ENCODE results near the gene COL10A1. TPM values are rescaled to one million over a fixed set of nuclear protein-coding genes. Genes with fewer than 3 reads are reported as not detected.
A peak's percentile ranks its signal among the peaks of the same experiment; 100 is the strongest.

COL10A1 gene
- total RNA-seq, 2 donors from 2014 or later: not detected

- no peak overlapping the region for H3K4me3 Mint-ChIP-seq
- no peaks in the 10 kb centered on the region for H3K27me3 Mint-ChIP-seq (ENCODE audit: insufficient read depth)
Observed at GRCh38 chr6:116136373-116136772, 10.4 kb upstream of the COL10A1 start.

DNA sequence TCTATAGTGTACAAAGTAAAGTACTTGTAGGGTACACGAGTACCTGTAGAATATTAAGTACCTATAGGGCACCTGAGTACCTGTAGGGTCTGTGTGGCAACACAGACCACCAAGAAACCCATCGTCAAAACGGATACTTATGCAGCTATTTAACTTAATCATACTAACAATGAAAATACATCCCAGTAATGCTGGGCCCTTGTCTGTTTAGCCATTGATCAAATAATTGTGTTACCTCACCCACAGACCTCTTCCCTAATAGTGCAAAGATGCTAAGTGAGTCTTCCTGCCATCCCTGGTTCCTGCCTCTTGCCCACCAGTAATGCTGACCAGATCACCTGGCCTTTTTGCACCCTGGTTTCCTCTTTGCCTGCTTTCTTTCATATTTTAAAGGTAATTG lies 7.5 kb upstream of the COL10A1 start:
- Mint-ChIP-seq H3K9me3 (no peaks in the 10 kb centered on the region), H3K4me1 (peaks cover 15% of the 10 kb centered on the region), H3K27me3 (ENCODE audit: insufficient read depth) (no peaks in the 10 kb centered on the region), H3K36me3 (ENCODE audit: low read depth) (peaks cover 32% of the 10 kb centered on the region), H3K4me3 (no peak overlapping the region), H3K27ac (no peak overlapping the region)
- no peak overlapping the region for H3K9ac ChIP-seq (ENCODE audit: extremely low read depth, low read length, poor library complexity, severe bottlenecking)
- H3K36me3 ChIP-seq (ENCODE audit: control insufficient read depth, insufficient read depth, low read length): peaks cover 47% of the 10 kb centered on the region
- WGBS, 2 experiments (ENCODE audit: insufficient coverage in 1 of 2, insufficient read length in 1 of 2): 63 to 84% methylated on average over 2 to 3 of the region's 3 CpGs
- no peaks in the 10 kb centered on the region for H3K9me3 ChIP-seq (ENCODE audit: control insufficient read depth, low read length)
- TF ChIP-seq CTCF (conservative IDR thresholded peaks at IDR 0.05): no peak
- no peak overlapping the region for H3K27ac ChIP-seq (ENCODE audit: low read depth, low read length)
- no peak overlapping the region for H3K4me3 ChIP-seq (ENCODE audit: low read length)
- H3K27me3 ChIP-seq (ENCODE audit: control insufficient read depth, insufficient read depth, low read length, poor library complexity, severe bottlenecking): no peaks in the 10 kb centered on the region
- DNase-seq: no peak
- H3K4me1 ChIP-seq (ENCODE audit: control insufficient read depth, insufficient read depth, low read length): no peaks in the 10 kb centered on the region

More at GRCh38 chr6:116136373-116136772, 10.4 kb upstream of the COL10A1 start:
- Histone ChIP-seq H3K9ac (ENCODE audit: extremely low read depth, low read length, poor library complexity, severe bottlenecking) (no peak overlapping the region), H3K9me3 (ENCODE audit: control insufficient read depth, low read length) (no peaks in the 10 kb centered on the region), H3K4me1 (ENCODE audit: control insufficient read depth, insufficient read depth, low read length) (peaks cover 1% of the 10 kb centered on the region), H3K36me3 (ENCODE audit: control insufficient read depth, insufficient read depth, low read length) (peaks cover 47% of the 10 kb centered on the region), H3K4me3 (ENCODE audit: low read length) (no peak overlapping the region), H3K27me3 (ENCODE audit: control insufficient read depth, insufficient read depth, low read length, poor library complexity, severe bottlenecking) (no peaks in the 10 kb centered on the region), H3K27ac (ENCODE audit: low read depth, low read length) (no peak overlapping the region)
- peak overlapping the region; percentile 78 for H3K27ac Mint-ChIP-seq
- H3K36me3 Mint-ChIP-seq (ENCODE audit: low read depth): peaks cover 26% of the 10 kb centered on the region
- peaks cover 21% of the 10 kb centered on the region for H3K4me1 Mint-ChIP-seq
- no peak for DNase-seq
- TF ChIP-seq CTCF (conservative IDR thresholded peaks at IDR 0.05): no peak
- no CpG with 5 or more reads among the region's 1 CpG for WGBS, 2 experiments (ENCODE audit: insufficient coverage in 1 of 2, insufficient read length in 1 of 2)
- no peaks in the 10 kb centered on the region for H3K9me3 Mint-ChIP-seq

DNA sequence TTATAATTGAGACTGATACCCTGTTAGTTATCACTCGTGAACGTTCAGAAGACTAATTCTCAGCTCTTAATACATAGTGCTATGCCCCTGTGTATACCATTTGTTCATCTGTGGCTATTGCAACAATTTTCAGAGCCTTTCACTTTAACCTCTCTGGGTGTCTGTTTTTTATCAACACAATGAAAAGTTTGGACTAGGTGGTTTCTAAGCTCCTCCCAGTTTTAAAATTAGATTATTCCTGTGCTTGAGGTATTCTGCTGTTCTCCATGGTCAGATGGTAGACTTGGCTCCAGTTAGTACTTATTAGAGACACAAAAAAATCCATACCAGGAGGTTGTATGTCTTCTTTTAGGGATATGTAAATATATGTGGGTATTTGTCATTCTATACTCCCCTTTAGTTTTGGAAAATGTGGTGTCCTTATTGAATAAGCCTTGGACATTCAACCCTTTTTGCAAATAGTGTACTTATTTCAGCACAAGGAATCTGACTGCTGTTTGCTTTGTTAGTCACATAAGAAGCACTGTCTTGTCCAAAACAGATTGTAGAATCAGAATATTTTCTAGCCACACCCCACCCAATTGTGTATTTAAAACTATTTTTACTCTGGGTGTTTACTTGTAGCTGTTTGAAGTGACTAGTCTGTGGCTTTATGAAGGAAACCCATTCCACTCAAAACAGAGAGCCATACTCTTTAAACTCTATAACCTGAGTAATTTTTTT lies 2.0 kb upstream of the COL10A1 start:
- Histone ChIP-seq H3K36me3 (ENCODE audit: control insufficient read depth, insufficient read depth, low read length) (peaks cover 31% of the 10 kb centered on the region), H3K4me1 (ENCODE audit: control insufficient read depth, insufficient read depth, low read length) (no peaks in the 10 kb centered on the region), H3K9ac (ENCODE audit: extremely low read depth, low read length, poor library complexity, severe bottlenecking) (no peak overlapping the region), H3K4me3 (ENCODE audit: low read length) (no peak overlapping the region), H3K27me3 (ENCODE audit: control insufficient read depth, insufficient read depth, low read length, poor library complexity, severe bottlenecking) (no peaks in the 10 kb centered on the region), H3K9me3 (ENCODE audit: control insufficient read depth, low read length) (no peaks in the 10 kb centered on the region), H3K27ac (ENCODE audit: low read depth, low read length) (no peak overlapping the region)
- H3K4me3 Mint-ChIP-seq: no peak overlapping the region
- no peak for DNase-seq
- H3K9me3 Mint-ChIP-seq: no peaks in the 10 kb centered on the region
- no peak for TF ChIP-seq CTCF (conservative IDR thresholded peaks at IDR 0.05)
- peaks cover 5% of the 10 kb centered on the region for H3K4me1 Mint-ChIP-seq
- peaks cover 24% of the 10 kb centered on the region for H3K36me3 Mint-ChIP-seq (ENCODE audit: low read depth)
- WGBS, 2 experiments (ENCODE audit: insufficient coverage in 1 of 2, insufficient read length in 1 of 2): 93 to 100% methylated on average over 2 of the region's 2 CpGs
- H3K27ac Mint-ChIP-seq: no peak overlapping the region
- H3K27me3 Mint-ChIP-seq (ENCODE audit: insufficient read depth): no peaks in the 10 kb centered on the region

All from endodermal cell (in vitro differentiated cells).